Astrocyte (in vitro differentiated cells and primary cell): ENCODE measurements around the gene CHL1. TPM values are rescaled to one million over a fixed set of nuclear protein-coding genes. Genes with fewer than 3 reads are reported as not detected.
A peak's percentile ranks its signal among the peaks of the same experiment; 100 is the strongest.

Experiments
- DNase-seq: peaks from one replicate; pipeline ENCODE4 v3.0.0-alpha.2; 2010; ENCODE audit warnings: low read depth
- FAIRE-seq: peaks from 2 replicates; lab custom pipeline; 2011; peaks lifted over from hg19 to GRCh38; lab: Jason Lieb, UNC
- H2AFZ ChIP-seq: 2 replicates; pipeline ENCODE4 v1.6.0; 2012; ENCODE audit warnings: low read depth, low read length, inconsistent platforms
- H3K27ac ChIP-seq: 2 replicates; pipeline ENCODE4 v1.5.1; 2011; ENCODE audit warnings: low read depth, low read length, inconsistent platforms
- H3K27me3 ChIP-seq: 2 replicates; pipeline ENCODE4 v1.6.0; 2011; ENCODE audit warnings: low read length, inconsistent platforms; ENCODE audit not compliant: insufficient read depth
- H3K36me3 ChIP-seq: 2 replicates; pipeline ENCODE4 v1.5.1; 2011; ENCODE audit warnings: low read length, inconsistent platforms; ENCODE audit not compliant: insufficient read depth
- H3K4me1 ChIP-seq: 2 replicates; pipeline ENCODE4 v1.5.1; 2011; ENCODE audit warnings: low read length, inconsistent platforms; ENCODE audit not compliant: insufficient read depth
- H3K4me2 ChIP-seq: 2 replicates; pipeline ENCODE4 v1.6.0; 2012; ENCODE audit warnings: low read length, inconsistent platforms
- H3K4me3 ChIP-seq: 2 replicates; pipeline ENCODE4 v1.5.1; 2011; ENCODE audit warnings: low read depth, mild to moderate bottlenecking, low read length, inconsistent platforms; ENCODE audit not compliant: insufficient read depth
- H3K79me2 ChIP-seq: 2 replicates; pipeline ENCODE4 v1.6.0; 2012; ENCODE audit warnings: mild to moderate bottlenecking, low read length, inconsistent platforms; ENCODE audit not compliant: insufficient read depth
- H3K9ac ChIP-seq: 2 replicates; pipeline ENCODE4 v1.6.0; 2012; ENCODE audit warnings: mild to moderate bottlenecking, low read length, inconsistent platforms
- H3K9me3 ChIP-seq: 2 replicates; pipeline ENCODE4 v1.5.1; 2012; ENCODE audit warnings: low read depth, mild to moderate bottlenecking, low read length, inconsistent platforms; ENCODE audit not compliant: insufficient read depth
- H4K20me1 ChIP-seq: 2 replicates; pipeline ENCODE4 v1.6.0; 2012; ENCODE audit warnings: low read length, inconsistent platforms; ENCODE audit not compliant: insufficient read depth
- H3K27ac Mint-ChIP-seq: one replicate; pipeline ENCODE4 v1.8.0; 2021; ENCODE audit warnings: mild to moderate bottlenecking, mixed read lengths; ENCODE audit not compliant: unreplicated experiment
- H3K27me3 Mint-ChIP-seq: one replicate; pipeline ENCODE4 v1.8.0; 2021; ENCODE audit warnings: low read depth, mixed read lengths; ENCODE audit not compliant: unreplicated experiment
- H3K36me3 Mint-ChIP-seq: one replicate; pipeline ENCODE4 v1.8.0; 2021; ENCODE audit warnings: low read depth, mixed read lengths; ENCODE audit not compliant: unreplicated experiment
- H3K4me1 Mint-ChIP-seq: one replicate; pipeline ENCODE4 v1.8.0; 2021; ENCODE audit warnings: low read depth, mixed read lengths; ENCODE audit not compliant: unreplicated experiment
- H3K4me3 Mint-ChIP-seq: one replicate; pipeline ENCODE4 v1.8.0; 2021; ENCODE audit warnings: mild to moderate bottlenecking, moderate library complexity, mixed read lengths; ENCODE audit not compliant: unreplicated experiment
- H3K9me3 Mint-ChIP-seq: one replicate; pipeline ENCODE4 v1.8.0; 2021; ENCODE audit warnings: mild to moderate bottlenecking, mixed read lengths; ENCODE audit not compliant: unreplicated experiment
- CTCF ChIP-seq: IDR thresholded peaks from 2 replicates; pipeline ENCODE4 v1.5.1; 2011; ENCODE audit warnings: low read depth, mild to moderate bottlenecking, inconsistent platforms, low read length, moderate library complexity; ENCODE audit not compliant: insufficient read depth
- EZH2 ChIP-seq: IDR thresholded peaks from 2 replicates; pipeline ENCODE4 v1.6.1; 2012; ENCODE audit warnings: mild to moderate bottlenecking, low read length, inconsistent platforms; ENCODE audit not compliant: insufficient read depth
- total RNA-seq: library from RNA; stranded (reverse); gene quantifications from 2 replicates; pipeline ENCODE4 v1.2.1, GENCODE V29; 2021

Gene CHL1
- total RNA-seq, 1 donor from 2014 or later: not detected

DNA sequence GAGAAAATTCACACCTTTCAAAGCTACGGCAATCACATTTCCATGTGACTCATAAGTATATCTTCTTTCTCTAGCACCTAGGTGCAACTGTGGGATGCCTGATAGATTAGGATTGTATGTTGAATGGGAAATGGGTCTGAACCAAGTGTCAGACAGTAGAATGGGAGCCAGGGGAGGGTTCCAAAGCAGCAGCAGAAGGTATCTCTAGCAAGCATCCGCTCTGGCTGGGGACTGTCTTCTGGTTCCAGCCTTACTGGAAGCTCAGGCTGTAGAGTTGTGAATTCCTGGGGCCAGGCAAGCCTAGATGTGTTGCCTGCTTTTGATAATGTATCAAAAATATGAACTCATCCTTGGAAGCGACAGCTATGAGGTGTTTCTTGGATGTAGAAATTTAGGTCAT, 2.1 kb upstream of the CHL1 start:
- H3K9me3 ChIP-seq: no peaks in the 10 kb centered on the region
- no peak overlapping the region for H3K27ac ChIP-seq
- Mint-ChIP-seq H3K36me3 (no peaks in the 10 kb centered on the region), H3K27ac (no peak overlapping the region), H3K4me1 (no peaks in the 10 kb centered on the region), H3K9me3 (peaks cover 2% of the 10 kb centered on the region), H3K27me3 (no peaks in the 10 kb centered on the region), H3K4me3 (no peak overlapping the region)
- FAIRE-seq: no peak
- H3K9ac ChIP-seq: no peak overlapping the region
- no peak overlapping the region for H2AFZ ChIP-seq
- TF ChIP-seq EZH2 (no peak), CTCF (no peak)
- no peaks in the 10 kb centered on the region for H4K20me1 ChIP-seq
- H3K4me1 ChIP-seq: peaks cover 13% of the 10 kb centered on the region
- H3K27me3 ChIP-seq: peaks cover 19% of the 10 kb centered on the region
- H3K79me2 ChIP-seq: no peaks in the 10 kb centered on the region
- no peak for DNase-seq
- H3K36me3 ChIP-seq: no peaks in the 10 kb centered on the region
- H3K4me3 ChIP-seq: no peak overlapping the region
- H3K4me2 ChIP-seq: no peak overlapping the region

DNA sequence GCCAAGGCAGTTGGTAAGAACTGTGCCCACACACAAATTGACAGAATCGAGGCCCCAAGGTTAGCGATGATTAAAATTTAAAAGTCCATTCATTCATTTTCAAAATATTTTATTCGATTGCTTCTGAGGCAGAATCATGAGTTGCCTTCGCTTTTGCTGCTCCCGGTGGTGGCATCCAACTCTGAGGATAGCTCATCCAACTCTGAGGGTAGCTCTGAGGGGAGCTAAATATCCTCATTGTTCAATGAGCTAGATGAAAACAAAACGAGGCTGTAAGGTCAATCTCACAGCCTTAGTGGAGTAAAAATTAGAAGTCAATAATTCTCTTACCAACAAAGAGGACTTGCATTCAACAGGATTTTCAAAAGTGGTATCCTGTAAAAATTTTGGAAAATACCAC, 897 bp upstream of the CHL1 start:
- Histone ChIP-seq H3K36me3 (no peaks in the 10 kb centered on the region), H3K4me2 (no peak overlapping the region), H3K9me3 (no peaks in the 10 kb centered on the region), H3K27me3 (peaks cover 20% of the 10 kb centered on the region), H4K20me1 (no peaks in the 10 kb centered on the region), H3K9ac (no peak overlapping the region), H2AFZ (no peak overlapping the region), H3K79me2 (no peaks in the 10 kb centered on the region), H3K4me3 (no peak overlapping the region), H3K4me1 (peaks cover 13% of the 10 kb centered on the region), H3K27ac (no peak overlapping the region)
- Mint-ChIP-seq H3K27me3 (no peaks in the 10 kb centered on the region), H3K4me3 (no peak overlapping the region), H3K27ac (no peak overlapping the region), H3K9me3 (peaks cover 2% of the 10 kb centered on the region), H3K36me3 (no peaks in the 10 kb centered on the region), H3K4me1 (no peaks in the 10 kb centered on the region)
- DNase-seq (no peak), FAIRE-seq (no peak)
- TF ChIP-seq EZH2 (no peak), CTCF (no peak)

DNA sequence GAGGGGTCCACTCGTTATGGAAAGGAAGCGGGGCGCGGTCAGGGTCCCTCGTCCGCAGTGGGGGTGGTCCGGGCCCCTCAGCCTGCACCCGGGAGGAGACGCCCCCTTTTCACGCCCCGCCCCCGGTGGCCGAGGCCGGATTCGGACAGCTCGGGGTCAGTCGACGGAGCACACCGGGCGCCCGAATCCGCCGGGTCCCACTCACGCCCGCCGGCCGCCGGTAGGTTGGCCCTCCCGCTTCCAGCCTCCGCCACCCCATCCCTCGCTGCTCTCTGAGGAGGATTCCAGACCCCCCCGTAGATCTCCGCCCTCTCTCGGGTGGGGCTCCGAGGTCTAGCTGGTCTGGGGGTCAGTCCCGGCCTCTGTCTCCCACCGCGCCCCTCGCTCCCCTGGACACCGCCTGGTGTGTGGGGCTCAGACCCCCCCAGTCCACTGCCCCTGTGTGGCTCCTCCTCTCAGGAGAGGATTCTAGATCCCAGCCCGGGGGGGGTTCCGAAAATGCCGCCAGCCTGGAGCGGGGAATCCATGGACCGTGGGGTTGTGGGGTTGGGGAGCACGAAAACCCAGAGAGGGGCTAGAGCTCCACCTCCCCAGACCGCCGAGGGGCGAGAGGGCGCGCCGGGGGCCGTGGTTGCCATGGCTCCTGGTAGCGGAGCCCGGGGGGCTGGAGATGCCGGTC, 725 bp downstream of the CHL1 start:
- H3K36me3 ChIP-seq: no peaks in the 10 kb centered on the region
- DNase-seq: no peak
- peak overlapping the region; percentile 46 for H3K4me3 ChIP-seq
- H3K36me3 Mint-ChIP-seq: no peaks in the 10 kb centered on the region
- peaks cover 20% of the 10 kb centered on the region for H3K27me3 ChIP-seq
- no peaks in the 10 kb centered on the region for H3K4me1 Mint-ChIP-seq
- H3K4me3 Mint-ChIP-seq: no peak overlapping the region
- no peaks in the 10 kb centered on the region for H3K9me3 ChIP-seq
- H3K4me1 ChIP-seq: peaks cover 13% of the 10 kb centered on the region
- no peaks in the 10 kb centered on the region for H3K79me2 ChIP-seq
- no peak overlapping the region for H3K27ac ChIP-seq
- peak overlapping the region; percentile 81 for H2AFZ ChIP-seq
- peak overlapping the region; percentile 35 for H3K9ac ChIP-seq
- H3K4me2 ChIP-seq: peak overlapping the region; percentile 84
- no peaks in the 10 kb centered on the region for H3K27me3 Mint-ChIP-seq
- no peak overlapping the region for H3K27ac Mint-ChIP-seq
- peak; percentile 29 for TF ChIP-seq EZH2
- TF ChIP-seq CTCF: no peak
- no peaks in the 10 kb centered on the region for H4K20me1 ChIP-seq
- FAIRE-seq: no peak
- H3K9me3 Mint-ChIP-seq: peaks cover 2% of the 10 kb centered on the region
